ENCODE results near the gene SULT1C4.

Gene SULT1C4

DNA sequence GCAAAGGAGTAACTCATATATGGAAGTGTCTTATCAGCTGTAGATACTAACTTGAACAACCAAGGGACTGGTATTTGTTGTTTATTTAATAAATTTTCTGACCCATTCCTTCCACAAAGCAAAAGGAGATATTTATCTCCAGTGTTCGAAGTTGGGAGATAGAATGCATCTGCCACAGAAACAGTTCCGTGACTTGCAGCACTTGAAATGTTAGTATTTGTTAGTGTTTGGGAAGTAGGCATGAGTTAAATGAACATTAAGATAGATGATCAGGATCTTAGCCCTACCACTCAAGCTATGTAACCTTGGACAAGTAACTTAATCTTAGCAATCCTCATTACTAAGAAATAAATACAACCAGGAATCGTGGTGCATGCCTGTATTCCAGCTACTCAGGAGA lies 12.1 kb upstream of the SULT1C4 start:
- Histone ChIP-seq H3F3A (ENCODE audit: control insufficient read depth, insufficient read depth) (no peaks in the 10 kb centered on the region), H3K9me3 (ENCODE audit: control insufficient read depth, insufficient read depth, low read length) (no peaks in the 10 kb centered on the region), H3K4me1 (ENCODE audit: control insufficient read depth, low read length) (no peaks in the 10 kb centered on the region), H3K27me3 (ENCODE audit: control insufficient read depth, low read length) (peaks cover 4% of the 10 kb centered on the region), H3K79me2 (ENCODE audit: control insufficient read depth, low read length) (no peaks in the 10 kb centered on the region), H3K4me2 (ENCODE audit: low read length) (no peak overlapping the region), H3K36me3 (ENCODE audit: control insufficient read depth, low read length) (no peaks in the 10 kb centered on the region), H3K4me3 (ENCODE audit: low read length) (no peak overlapping the region), H4K20me1 (ENCODE audit: control insufficient read depth, insufficient read depth, low read depth, low read length) (no peaks in the 10 kb centered on the region), H3K9me2 (replicated peaks; ENCODE audit: control insufficient read depth, low read length) (no peaks in the 10 kb centered on the region), H3K27ac (ENCODE audit: low read depth, low read length) (no peak overlapping the region)
- TF ChIP-seq, protein P1, sequence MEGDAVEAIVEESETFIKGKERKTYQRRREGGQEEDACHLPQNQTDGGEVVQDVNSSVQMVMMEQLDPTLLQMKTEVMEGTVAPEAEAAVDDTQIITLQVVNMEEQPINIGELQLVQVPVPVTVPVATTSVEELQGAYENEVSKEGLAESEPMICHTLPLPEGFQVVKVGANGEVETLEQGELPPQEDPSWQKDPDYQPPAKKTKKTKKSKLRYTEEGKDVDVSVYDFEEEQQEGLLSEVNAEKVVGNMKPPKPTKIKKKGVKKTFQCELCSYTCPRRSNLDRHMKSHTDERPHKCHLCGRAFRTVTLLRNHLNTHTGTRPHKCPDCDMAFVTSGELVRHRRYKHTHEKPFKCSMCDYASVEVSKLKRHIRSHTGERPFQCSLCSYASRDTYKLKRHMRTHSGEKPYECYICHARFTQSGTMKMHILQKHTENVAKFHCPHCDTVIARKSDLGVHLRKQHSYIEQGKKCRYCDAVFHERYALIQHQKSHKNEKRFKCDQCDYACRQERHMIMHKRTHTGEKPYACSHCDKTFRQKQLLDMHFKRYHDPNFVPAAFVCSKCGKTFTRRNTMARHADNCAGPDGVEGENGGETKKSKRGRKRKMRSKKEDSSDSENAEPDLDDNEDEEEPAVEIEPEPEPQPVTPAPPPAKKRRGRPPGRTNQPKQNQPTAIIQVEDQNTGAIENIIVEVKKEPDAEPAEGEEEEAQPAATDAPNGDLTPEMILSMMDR (IDR thresholded peaks at IDR 0.05; ENCODE audit: low read depth, low read length, poor library complexity, severe bottlenecking) = no peak
- TF ChIP-seq EZH2phosphoT487 (IDR thresholded peaks at IDR 0.05; ENCODE audit: borderline replicate concordance, low read length) = no peak

DNA sequence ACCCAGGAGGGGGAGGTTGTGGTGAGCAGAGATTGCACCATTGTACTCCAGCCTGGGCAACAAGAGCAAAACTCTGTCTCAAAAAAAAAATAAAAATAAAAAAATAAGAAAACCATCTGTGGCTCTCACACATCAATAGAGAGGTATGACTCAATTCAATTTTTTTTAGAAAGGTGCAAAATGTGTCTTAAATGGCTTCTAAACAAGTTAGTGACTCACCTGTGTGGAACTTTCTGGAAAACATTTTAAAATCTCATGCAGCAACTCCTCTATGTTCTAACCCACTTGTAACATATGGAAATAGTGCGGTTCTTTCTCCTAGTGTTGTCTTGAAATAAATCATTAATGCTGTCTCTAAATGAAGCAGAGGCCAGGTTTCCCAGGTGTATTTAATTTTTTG lies 10.7 kb upstream of the SULT1C4 start:
- Histone ChIP-seq H4K20me1 (ENCODE audit: control insufficient read depth, insufficient read depth, low read depth, low read length) (no peaks in the 10 kb centered on the region), H3K36me3 (ENCODE audit: control insufficient read depth, low read length) (no peaks in the 10 kb centered on the region), H3F3A (ENCODE audit: control insufficient read depth, insufficient read depth) (no peaks in the 10 kb centered on the region), H3K9me3 (ENCODE audit: control insufficient read depth, insufficient read depth, low read length) (no peaks in the 10 kb centered on the region), H3K4me1 (ENCODE audit: control insufficient read depth, low read length) (no peaks in the 10 kb centered on the region), H3K27ac (ENCODE audit: low read depth, low read length) (no peak overlapping the region), H3K27me3 (ENCODE audit: control insufficient read depth, low read length) (peaks cover 4% of the 10 kb centered on the region), H3K9me2 (replicated peaks; ENCODE audit: control insufficient read depth, low read length) (no peaks in the 10 kb centered on the region), H3K4me2 (ENCODE audit: low read length) (no peak overlapping the region), H3K4me3 (ENCODE audit: low read length) (no peak overlapping the region), H3K79me2 (ENCODE audit: control insufficient read depth, low read length) (no peaks in the 10 kb centered on the region)
- no peak for TF ChIP-seq EZH2phosphoT487 (IDR thresholded peaks at IDR 0.05; ENCODE audit: borderline replicate concordance, low read length)
- TF ChIP-seq, protein P1 (IDR thresholded peaks at IDR 0.05; ENCODE audit: low read depth, low read length, poor library complexity, severe bottlenecking) = no peak

DNA sequence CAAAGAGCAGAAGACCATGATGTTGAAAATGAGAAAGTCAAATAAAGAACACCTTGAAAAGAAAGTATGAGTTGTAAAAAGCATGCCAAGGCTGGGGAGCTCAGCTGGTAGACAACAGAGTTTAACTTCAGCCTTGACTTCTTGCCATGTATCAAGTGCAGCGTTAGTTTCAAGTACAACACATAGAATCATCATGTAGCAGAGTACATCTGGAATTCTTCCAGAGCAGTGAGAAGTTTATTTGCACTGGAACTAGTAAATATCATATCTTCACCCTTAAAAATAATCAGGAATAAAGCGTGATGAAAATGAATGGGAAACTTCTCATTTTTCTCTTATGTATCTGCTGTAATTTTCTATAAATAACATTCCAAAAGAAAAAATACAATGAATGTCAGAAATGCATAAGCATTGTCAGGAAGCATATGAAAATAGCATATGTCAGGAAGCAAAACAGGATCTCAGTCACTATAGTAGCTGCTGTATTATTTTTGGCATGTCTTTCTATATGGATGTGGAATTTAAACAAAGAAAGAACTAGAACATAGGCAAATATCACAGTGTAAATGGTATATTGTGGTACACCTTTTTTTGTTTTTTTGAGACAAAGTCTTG lies 10.1 kb upstream of the SULT1C4 start:
- no peaks in the 10 kb centered on the region for H3K79me2 ChIP-seq (ENCODE audit: control insufficient read depth, low read length)
- no peaks in the 10 kb centered on the region for H3K9me3 ChIP-seq (ENCODE audit: control insufficient read depth, insufficient read depth, low read length)
- peaks cover 4% of the 10 kb centered on the region for H3K27me3 ChIP-seq (ENCODE audit: control insufficient read depth, low read length)
- H3F3A ChIP-seq (ENCODE audit: control insufficient read depth, insufficient read depth) = no peaks in the 10 kb centered on the region
- no peaks in the 10 kb centered on the region for H3K36me3 ChIP-seq (ENCODE audit: control insufficient read depth, low read length)
- no peaks in the 10 kb centered on the region for H3K4me1 ChIP-seq (ENCODE audit: control insufficient read depth, low read length)
- no peaks in the 10 kb centered on the region for H3K9me2 ChIP-seq (replicated peaks; ENCODE audit: control insufficient read depth, low read length)
- TF ChIP-seq, protein P1 (IDR thresholded peaks at IDR 0.05; ENCODE audit: low read depth, low read length, poor library complexity, severe bottlenecking) = no peak
- no peak for TF ChIP-seq EZH2phosphoT487 (IDR thresholded peaks at IDR 0.05; ENCODE audit: borderline replicate concordance, low read length)
- H4K20me1 ChIP-seq (ENCODE audit: control insufficient read depth, insufficient read depth, low read depth, low read length) = no peaks in the 10 kb centered on the region
- H3K4me2 ChIP-seq (ENCODE audit: low read length) = no peak overlapping the region
- H3K27ac ChIP-seq (ENCODE audit: low read depth, low read length) = no peak overlapping the region
- H3K4me3 ChIP-seq (ENCODE audit: low read length) = no peak overlapping the region

Data from DOHH2 (cell line).